Upper lobe of left lung (tissue), 6 donors: ENCODE data around the gene CRTC1. TPM values are rescaled to one million over a fixed set of nuclear protein-coding genes. Genes with fewer than 3 reads are reported as not detected.

ENCODE experiments used
- ATAC-seq, 2 donors: fragments of 200-7000 bp; cut with Tn5 transposase; one replicate each; pipeline ENCODE4 v1.9.1; 2022; ENCODE audit warnings: mild to moderate bottlenecking in 2 of 2, moderate library complexity in 2 of 2; ENCODE audit not compliant: low FRiP score in 2 of 2
- DNase-seq, 2 donors: peaks; one replicate each; pipeline ENCODE4 v3.0.0-alpha.2; 2019 to 2020
- H3K27ac ChIP-seq, 4 donors: fragments of 200-600 bp; sonication (generic); one replicate each; pipeline ENCODE4 v1.5.1; 2016 to 2019
- H3K27me3 ChIP-seq, 4 donors: fragments of 200-600 bp; sonication (generic); one replicate each; pipeline ENCODE4 v1.5.1; 2017 to 2019
- H3K36me3 ChIP-seq, 4 donors: fragments of 200-600 bp; sonication (generic); one replicate each; pipeline ENCODE4 v1.5.1; 2016 to 2019
- H3K4me1 ChIP-seq, 4 donors: fragments of 200-600 bp; sonication (generic); one replicate each; pipeline ENCODE4 v1.5.1; 2018 to 2019
- H3K4me3 ChIP-seq, 4 donors: fragments of 200-600 bp; sonication (generic); one replicate each; pipeline ENCODE4 v1.5.1; 2017 to 2019; ENCODE audit warnings: mild to moderate bottlenecking in 2 of 4, moderate library complexity in 1 of 4
- H3K9me3 ChIP-seq, 4 donors: fragments of 200-600 bp; sonication (generic); one replicate each; pipeline ENCODE4 v1.5.1; 2018 to 2019
- CTCF ChIP-seq, 6 experiments: fragments of 450-650 bp in 4 of 6; fragments of 200-600 bp in 2 of 6; sonication (generic) in 2 of 6; IDR thresholded peaks; one replicate each; pipeline ENCODE4 v1.5.1; 2016 to 2019; ENCODE audit warnings: antibody characterized with exemption in 6 of 6
- EP300 ChIP-seq, 4 donors: sonication (generic); formaldehyde crosslinking; IDR thresholded peaks; one replicate each; pipeline ENCODE4 v1.5.1; 2017; ENCODE audit warnings: antibody characterized with exemption in 4 of 4, control low read depth in 2 of 4
- POLR2A ChIP-seq, 4 donors: fragments of 450-650 bp; IDR thresholded peaks; one replicate each; pipeline ENCODE4 v1.5.1; 2016 to 2017; ENCODE audit warnings: antibody characterized with exemption in 4 of 4, mild to moderate bottlenecking in 2 of 4
- POLR2AphosphoS5 ChIP-seq, 2 donors: sonication (generic); formaldehyde crosslinking; IDR thresholded peaks; one replicate each; pipeline ENCODE4 v1.5.1; 2017; ENCODE audit warnings: antibody characterized with exemption in 2 of 2
- WGBS, 2 donors: methylation state at CpG; one replicate each; pipeline ENCODE4 v1.1.5; 2017 to 2018; 5-methylcytosine and 5-hydroxymethylcytosine counted together
- total RNA-seq, 6 donors: library from RNA; depleted of rRNA in 4 of 6; stranded (reverse); fragments of >200 nt in 4 of 6; gene quantifications; one replicate each; pipeline versions ENCODE4 v1.1.0 to v1.2.1, GENCODE V29; 2016 to 2021
- donor health status: DM: no; HTN: no; CAD: no; lungs with moderate emphysema.
- donor health status: DM: no; HTN: yes; CAD: no; lungs with severe emphysema.

The CRTC1 gene
- total RNA-seq, 6 donors from 2014 or later = 5.9 to 27.2 (median 15.6) TPM

- no peaks in the 10 kb centered on the region for H3K27me3 ChIP-seq
These were observed 31.9 kb downstream of the CRTC1 start for GRCh38 chr19:18715416-18715815.

DNA sequence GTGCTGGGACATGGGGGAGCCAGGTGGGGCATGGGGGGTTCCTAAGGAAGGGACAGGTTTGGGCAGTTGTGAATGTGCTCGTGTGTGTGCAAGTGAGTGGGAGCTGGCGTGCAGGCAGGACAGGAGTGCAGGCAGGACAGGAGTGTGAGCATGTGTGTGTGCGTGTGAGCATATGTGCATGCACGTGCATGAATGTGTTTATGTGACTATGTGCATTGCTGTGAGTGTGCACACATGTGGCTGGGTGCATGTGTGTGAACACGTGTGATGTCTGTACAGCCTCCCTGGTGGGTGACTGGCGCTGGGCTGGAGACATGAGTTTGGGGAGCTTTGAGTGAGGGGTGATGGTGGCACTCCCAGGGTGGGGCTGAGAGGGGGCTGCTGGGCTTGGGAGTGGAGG is 33.4 kb downstream of the CRTC1 start:
- no peak for ATAC-seq
- no peaks in the 10 kb centered on the region for H3K36me3 ChIP-seq
- H3K27me3 ChIP-seq = no peaks in the 10 kb centered on the region
- no peak overlapping the region for H3K27ac ChIP-seq
- no peak overlapping the region for H3K4me3 ChIP-seq
- H3K4me1 ChIP-seq = peaks cover 0 to 4% (median 0%) of the 10 kb centered on the region in 4 donors
- DNase-seq = no peak
- no peak for TF ChIP-seq CTCF (IDR thresholded peaks at IDR 0.05)
- TF ChIP-seq EP300 (IDR thresholded peaks at IDR 0.05) = no peak
- TF ChIP-seq POLR2A (IDR thresholded peaks at IDR 0.05) = no peak
- TF ChIP-seq POLR2AphosphoS5 (IDR thresholded peaks at IDR 0.05) = no peak
- no peaks in the 10 kb centered on the region for H3K9me3 ChIP-seq
- 92 to 95% methylated on average over 6 of the region's 6 CpGs for WGBS, 2 donors

More at GRCh38 chr19:18715416-18715815, 31.9 kb downstream of the CRTC1 start:
- ATAC-seq (no peak), DNase-seq (no peak)
- peaks cover 7 to 18% (median 12%) of the 10 kb centered on the region in 4 donors for H3K4me1 ChIP-seq
- WGBS, 2 donors = 82 to 94% methylated on average over 5 of the region's 5 CpGs
- H3K9me3 ChIP-seq = no peaks in the 10 kb centered on the region
- no peaks in the 10 kb centered on the region for H3K36me3 ChIP-seq
- no peak overlapping the region for H3K4me3 ChIP-seq
- H3K27ac ChIP-seq = no peak overlapping the region
- TF ChIP-seq EP300 (IDR thresholded peaks at IDR 0.05) (no peak), POLR2A (IDR thresholded peaks at IDR 0.05) (no peak), POLR2AphosphoS5 (IDR thresholded peaks at IDR 0.05) (no peak), CTCF (IDR thresholded peaks at IDR 0.05) (no peak)

DNA sequence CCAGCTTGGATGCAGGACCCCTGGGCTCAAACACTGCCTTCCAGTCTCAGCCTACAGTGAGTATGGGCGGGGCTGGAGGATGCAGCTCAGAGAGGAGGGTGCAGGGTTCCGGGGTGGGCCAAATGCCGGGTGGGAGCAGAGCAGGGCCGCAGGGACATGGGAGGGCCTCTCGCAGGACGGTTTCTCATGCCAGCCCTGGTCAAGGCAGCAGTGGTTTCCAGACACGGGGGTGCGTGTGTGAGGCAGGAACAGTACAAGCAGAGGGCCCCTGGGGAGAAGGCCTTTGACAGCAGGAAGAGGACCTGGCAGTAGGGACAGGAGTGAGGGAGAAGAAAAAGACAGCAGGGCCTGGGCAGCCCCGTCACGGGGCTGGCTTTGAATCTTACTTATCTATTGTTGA is 34.1 kb downstream of the CRTC1 start:
- H3K4me3 ChIP-seq = no peak overlapping the region
- H3K36me3 ChIP-seq = peaks cover 0 to 2% (median 0%) of the 10 kb centered on the region in 4 donors
- peaks cover 0 to 4% (median 0%) of the 10 kb centered on the region in 4 donors for H3K4me1 ChIP-seq
- ATAC-seq (no peak), DNase-seq (peak in 1 of 2 donors; percentile 50)
- no peaks in the 10 kb centered on the region for H3K9me3 ChIP-seq
- no peak for TF ChIP-seq CTCF (IDR thresholded peaks at IDR 0.05)
- WGBS, 2 donors = 78 to 87% methylated on average over 9 to 10 of the region's 10 CpGs
- H3K27ac ChIP-seq = no peak overlapping the region
- no peaks in the 10 kb centered on the region for H3K27me3 ChIP-seq

GRCh38 chr19:18718015-18718526 is 34.6 kb downstream of the CRTC1 start:
- Histone ChIP-seq H3K36me3 (peaks cover 0 to 5% (median 0%) of the 10 kb centered on the region in 4 donors), H3K9me3 (no peaks in the 10 kb centered on the region), H3K4me3 (no peak overlapping the region), H3K27ac (no peak overlapping the region), H3K4me1 (peaks cover 0 to 4% (median 0%) of the 10 kb centered on the region in 4 donors), H3K27me3 (no peaks in the 10 kb centered on the region)
- no peak for TF ChIP-seq EP300 (IDR thresholded peaks at IDR 0.05)
- no peak for TF ChIP-seq CTCF (IDR thresholded peaks at IDR 0.05)
- TF ChIP-seq POLR2A (IDR thresholded peaks at IDR 0.05) = no peak
- TF ChIP-seq POLR2AphosphoS5 (IDR thresholded peaks at IDR 0.05) = no peak
- DNase-seq (no peak), ATAC-seq (no peak)
- WGBS, 2 donors = 78 to 83% methylated on average over 5 of the region's 5 CpGs

- 85 to 86% methylated on average over 13 to 16 of the region's 16 CpGs for WGBS, 2 donors
- peak in 1 of 2 donors; percentile 63 for DNase-seq
- Histone ChIP-seq H3K9me3 (no peaks in the 10 kb centered on the region), H3K27ac (no peak overlapping the region), H3K36me3 (peaks cover 0 to 5% (median 0%) of the 10 kb centered on the region in 4 donors), H3K4me3 (no peak overlapping the region), H3K27me3 (no peaks in the 10 kb centered on the region), H3K4me1 (peaks cover 0 to 4% (median 0%) of the 10 kb centered on the region in 4 donors)
- ATAC-seq = no peak
- TF ChIP-seq POLR2AphosphoS5 (IDR thresholded peaks at IDR 0.05) = no peak
- TF ChIP-seq CTCF (IDR thresholded peaks at IDR 0.05) = no peak
- TF ChIP-seq EP300 (IDR thresholded peaks at IDR 0.05) = no peak
- no peak for TF ChIP-seq POLR2A (IDR thresholded peaks at IDR 0.05)
These were observed 35.5 kb downstream of the CRTC1 start for GRCh38 chr19:18718846-18719458.
